Smooth muscle cell (in vitro differentiated cells): Measurements from ENCODE around the gene CHST13. TPM values are rescaled to one million over a fixed set of nuclear protein-coding genes. Genes with fewer than 3 reads are reported as not detected.

Source experiments
- DNase-seq: peaks from one replicate; lab custom pipeline; 2025; ENCODE audit not compliant: unreplicated experiment; lab: John Stamatoyannopoulos, UW
- H2AFZ ChIP-seq: fragments of 200-600 bp; sonication (generic); 2 replicates; pipeline ENCODE4 v1.6.0; 2016; ENCODE audit warnings: antibody characterized with exemption, low read depth, mild to moderate bottlenecking
- H3F3A ChIP-seq: fragments of 200-600 bp; sonication (generic); 2 replicates; pipeline ENCODE4 v1.6.0; 2017; ENCODE audit warnings: antibody characterized with exemption, low read depth
- H3K27ac ChIP-seq: fragments of 200-600 bp; sonication (generic); 2 replicates; pipeline ENCODE4 v1.5.1; 2016; ENCODE audit warnings: low read depth, mild to moderate bottlenecking
- H3K27me3 ChIP-seq: fragments of 200-600 bp; sonication (generic); 2 replicates; pipeline ENCODE4 v1.6.1; 2016; ENCODE audit warnings: low read depth, mild to moderate bottlenecking
- H3K36me3 ChIP-seq: fragments of 200-600 bp; sonication (generic); 2 replicates; pipeline ENCODE4 v1.5.1; 2016; ENCODE audit warnings: low read depth
- H3K4me1 ChIP-seq: fragments of 200-600 bp; sonication (generic); 2 replicates; pipeline ENCODE4 v1.5.1; 2016; ENCODE audit warnings: low read depth
- H3K4me2 ChIP-seq: fragments of 200-600 bp; sonication (generic); 2 replicates; pipeline ENCODE4 v1.6.0; 2016; ENCODE audit warnings: mild to moderate bottlenecking
- H3K4me3 ChIP-seq: fragments of 200-600 bp; sonication (generic); 2 replicates; pipeline ENCODE4 v1.5.1; 2016; ENCODE audit warnings: mild to moderate bottlenecking
- H3K79me2 ChIP-seq: fragments of 200-600 bp; sonication (generic); 2 replicates; pipeline ENCODE4 v1.6.0; 2016; ENCODE audit warnings: low read depth, mild to moderate bottlenecking
- H3K9ac ChIP-seq: fragments of 200-600 bp; sonication (generic); 2 replicates; pipeline ENCODE4 v1.6.0; 2016; ENCODE audit warnings: low read depth
- H3K9me3 ChIP-seq: fragments of 200-600 bp; sonication (generic); replicated peaks from 2 replicates; pipeline ENCODE4 v1.5.1; 2016; ENCODE audit warnings: low read depth
- H4K20me1 ChIP-seq: fragments of 200-600 bp; sonication (generic); 2 replicates; pipeline ENCODE4 v1.6.0; 2016; ENCODE audit warnings: low read depth
- CTCF ChIP-seq: fragments of 200-600 bp; sonication (generic); IDR thresholded peaks from 2 replicates; pipeline ENCODE4 v1.5.1; 2017; ENCODE audit warnings: borderline replicate concordance, mild to moderate bottlenecking, antibody characterized with exemption; ENCODE audit not compliant: insufficient read depth, poor library complexity, severe bottlenecking
- WGBS: methylation state at CpG from one replicate; pipeline ENCODE4 v1.1.7; 2016; ENCODE audit warnings: low lambda C conversion rate; 5-methylcytosine and 5-hydroxymethylcytosine counted together
- polyA plus RNA-seq: library from polyadenylated mRNA; unstranded; fragments of >200 nt; fragmentation: Nextera tagmentation; extraction: Ambion mirVana; gene quantifications from 2 replicates; pipeline ENCODE4 v1.2.1, GENCODE V29; 2016
- total RNA-seq: library from RNA; depleted of rRNA; stranded (reverse); fragments of >200 nt; gene quantifications from 2 replicates; pipeline ENCODE4 v1.2.3, GENCODE V29; 2014

The CHST13 gene
- total and polyA plus RNA-seq, 2 experiments from 2014 or later = not detected

- no peak for TF ChIP-seq CTCF
- Histone ChIP-seq H3K4me3 (no peak overlapping the region), H3K4me1 (peaks cover 8% of the 10 kb centered on the region), H3K79me2 (peaks cover 4% of the 10 kb centered on the region), H3K9me3 (no peaks in the 10 kb centered on the region), H3K9ac (no peak overlapping the region), H3K27me3 (no peaks in the 10 kb centered on the region), H3K4me2 (no peak overlapping the region), H3K27ac (no peak overlapping the region), H3F3A (no peaks in the 10 kb centered on the region), H2AFZ (no peak overlapping the region), H3K36me3 (no peaks in the 10 kb centered on the region), H4K20me1 (peaks cover 5% of the 10 kb centered on the region)
- WGBS = 86% methylated on average over 1 of the region's 1 CpG
- no peak for DNase-seq
These were observed 44.3 kb upstream of the CHST13 start for GRCh38 chr3:126479642-126480041.

GRCh38 chr3:126480206-126480605 lies 43.7 kb upstream of the CHST13 start:
- WGBS = 94% methylated on average over 4 of the region's 5 CpGs
- Histone ChIP-seq H3K27ac (no peak overlapping the region), H3K79me2 (no peaks in the 10 kb centered on the region), H2AFZ (no peak overlapping the region), H3K27me3 (no peaks in the 10 kb centered on the region), H3K4me2 (no peak overlapping the region), H3K36me3 (no peaks in the 10 kb centered on the region), H4K20me1 (no peaks in the 10 kb centered on the region), H3K4me3 (no peak overlapping the region), H3K9me3 (no peaks in the 10 kb centered on the region), H3F3A (no peaks in the 10 kb centered on the region), H3K4me1 (peaks cover 5% of the 10 kb centered on the region), H3K9ac (no peak overlapping the region)
- DNase-seq = no peak
- no peak for TF ChIP-seq CTCF

- no peak for TF ChIP-seq CTCF
- Histone ChIP-seq H3K9ac (no peak overlapping the region), H2AFZ (no peak overlapping the region), H3K27me3 (no peaks in the 10 kb centered on the region), H3F3A (no peaks in the 10 kb centered on the region), H3K4me1 (peaks cover 5% of the 10 kb centered on the region), H3K36me3 (no peaks in the 10 kb centered on the region), H3K4me2 (no peak overlapping the region), H3K4me3 (no peak overlapping the region), H4K20me1 (no peaks in the 10 kb centered on the region), H3K27ac (no peak overlapping the region), H3K79me2 (no peaks in the 10 kb centered on the region), H3K9me3 (no peaks in the 10 kb centered on the region)
- 95% methylated on average over 8 of the region's 8 CpGs for WGBS
- DNase-seq = no peak
These were observed 43.1 kb upstream of the CHST13 start for GRCh38 chr3:126480861-126481260.

GRCh38 chr3:126481808-126482502 lies 42.0 kb upstream of the CHST13 start:
- WGBS = 91% methylated on average over 16 of the region's 16 CpGs
- no peak for DNase-seq
- H3K4me1 ChIP-seq = no peaks in the 10 kb centered on the region
- no peak overlapping the region for H3K4me3 ChIP-seq
- TF ChIP-seq CTCF = no peak
- H4K20me1 ChIP-seq = no peaks in the 10 kb centered on the region
- H3K9me3 ChIP-seq = no peaks in the 10 kb centered on the region
- H3K27ac ChIP-seq = no peak overlapping the region
- no peaks in the 10 kb centered on the region for H3K79me2 ChIP-seq
- no peak overlapping the region for H3K9ac ChIP-seq
- H3F3A ChIP-seq = no peaks in the 10 kb centered on the region
- H3K36me3 ChIP-seq = no peaks in the 10 kb centered on the region
- H2AFZ ChIP-seq = no peak overlapping the region
- H3K27me3 ChIP-seq = no peaks in the 10 kb centered on the region
- no peak overlapping the region for H3K4me2 ChIP-seq
